K562 (cell line): ENCODE data around the gene ZKSCAN3. TPM values are rescaled to one million over a fixed set of nuclear protein-coding genes. Genes with fewer than 3 reads are reported as not detected.

Source experiments
- ATAC-seq: fragments of 200-7000 bp; cut with Tn5 transposase; 3 replicates; pipeline ENCODE4 v1.9.1; 2020; ENCODE audit warnings: moderate library complexity
- BruUV-seq: library from RNA; stranded (reverse); fragments of 400-500 nt; replicated peaks from 2 replicates; lab custom pipeline; 2021; lab: Mats Ljungman, UMichigan
- CTCF ChIA-PET: fragments of 300-600 bp; formaldehyde crosslinking; extraction: SDS; loops from one replicate; lab custom pipeline; 2021; ENCODE audit warnings: low intra/inter-chr PET ratio; lab: Yijun Ruan, JAX
- POLR2A ChIA-PET: fragments of 300-600, 350-650 bp; sonication (Branson Sonifier 250); formaldehyde crosslinking; extraction: SDS; loops from one replicate; lab custom pipeline; 2021; ENCODE audit warnings: antibody characterized with exemption, inconsistent platforms; lab: Yijun Ruan, JAX
- DNase-seq, 4 experiments: peaks; one replicate each; pipeline versions ENCODE4 v3.0.0 to v3.0.0-alpha.2; 2011 to 2018; ENCODE audit warnings: low spot score in 3 of 4, mixed read lengths in 3 of 4; ENCODE audit errors: extremely low read depth in 1 of 4
- FAIRE-seq: peaks from 2 replicates; lab custom pipeline; 2011; peaks lifted over from hg19 to GRCh38; lab: Jason Lieb, UNC
- H2AFZ ChIP-seq: 2 replicates; pipeline ENCODE4 v1.6.0; 2011; ENCODE audit warnings: low read depth, low read length, control low read depth, inconsistent platforms
- H3K27ac ChIP-seq: fragments of 200-600 bp; 3 replicates; pipeline ENCODE4 v1.8.0; 2011; ENCODE audit warnings: low read depth, mild to moderate bottlenecking, control low read depth, inconsistent platforms, low read length, moderate library complexity, mixed read lengths; ENCODE audit errors: extremely low read depth
- H3K27me3 ChIP-seq, 2 experiments: fragments of 300-600 bp in 1 of 2; 2 replicates in 1 of 2; 3 replicates in 1 of 2; pipeline versions ENCODE4 v1.6.0 to v1.8.0; 2011; ENCODE audit warnings: inconsistent platforms in 2 of 2, low read length in 2 of 2, mild to moderate bottlenecking in 1 of 2, mixed read lengths in 1 of 2, moderate library complexity in 1 of 2; ENCODE audit not compliant: control insufficient read depth in 2 of 2, insufficient read depth in 2 of 2
- H3K36me3 ChIP-seq: fragments of 300-600 bp; 3 replicates; pipeline ENCODE4 v1.8.0; 2011; ENCODE audit warnings: mild to moderate bottlenecking, low read length, inconsistent platforms; ENCODE audit not compliant: control insufficient read depth, insufficient read depth
- H3K4me1 ChIP-seq, 2 experiments: fragments of 200-600 bp in 1 of 2; replicated peaks in 1 of 2; 2 replicates in 1 of 2; 3 replicates in 1 of 2; pipeline versions ENCODE4 v1.5.1 to v1.8.0; 2011; ENCODE audit warnings: inconsistent platforms in 2 of 2, low read length in 2 of 2, mild to moderate bottlenecking in 1 of 2, mixed read lengths in 1 of 2, moderate library complexity in 1 of 2; ENCODE audit not compliant: control insufficient read depth in 2 of 2, insufficient read depth in 2 of 2
- H3K4me2 ChIP-seq: 2 replicates; pipeline ENCODE4 v1.6.1; 2011; ENCODE audit warnings: low read length, control low read depth, inconsistent platforms, mixed read lengths; ENCODE audit not compliant: insufficient read depth
- H3K4me3 ChIP-seq: fragments of 200-600 bp; sonication (generic), shearing (Covaris generic); 2 replicates; pipeline ENCODE4 v1.5.1; 2016; ENCODE audit warnings: control low read depth, inconsistent platforms
- H3K79me2 ChIP-seq: fragments of 200-600 bp; 3 replicates; pipeline ENCODE4 v1.8.0; 2011; ENCODE audit warnings: low read length, inconsistent platforms; ENCODE audit not compliant: control insufficient read depth, insufficient read depth
- H3K9ac ChIP-seq, 2 experiments: 2 replicates each; pipeline versions ENCODE4 v1.6.0 to v1.6.1; 2011; ENCODE audit warnings: low read depth in 2 of 2, low read length in 2 of 2, control low read depth in 1 of 2, inconsistent platforms in 1 of 2, mild to moderate bottlenecking in 1 of 2, mixed read lengths in 1 of 2; ENCODE audit not compliant: insufficient read depth in 1 of 2
- H3K9me1 ChIP-seq: one replicate; pipeline ENCODE4 v1.6.0; 2011; ENCODE audit warnings: inconsistent platforms, mild to moderate bottlenecking, low read length, moderate library complexity; ENCODE audit not compliant: control insufficient read depth, insufficient read depth
- H3K9me3 ChIP-seq: replicated peaks from 2 replicates; pipeline ENCODE4 v1.5.1; 2011; ENCODE audit warnings: low read depth, low read length, inconsistent platforms; ENCODE audit not compliant: control insufficient read depth, insufficient read depth
- H4K20me1 ChIP-seq: replicated peaks from 2 replicates; pipeline ENCODE4 v1.6.1; 2011; ENCODE audit warnings: low read length, inconsistent platforms, mixed read lengths; ENCODE audit not compliant: control insufficient read depth, insufficient read depth
- ATF6 ChIP-seq: sonication (generic); formaldehyde crosslinking; IDR thresholded peaks from 2 replicates; pipeline ENCODE4 v1.4.0; 2020; ENCODE audit warnings: mild to moderate bottlenecking, missing genetic modification reagents
- CBFA2T2 ChIP-seq: fragments of 450-650 bp; conservative IDR thresholded peaks from 2 replicates; pipeline ENCODE4 v1.6.1; 2017; ENCODE audit warnings: mild to moderate bottlenecking
- EP400 ChIP-seq: fragments of 450-650 bp; IDR thresholded peaks from 2 replicates; pipeline ENCODE4 v1.6.1; 2017; ENCODE audit warnings: antibody characterized with exemption, mild to moderate bottlenecking, moderate library complexity
- NR0B1 ChIP-seq: fragments of 450-650 bp; IDR thresholded peaks from one replicate; pipeline ENCODE4 v1.6.1; 2018; ENCODE audit warnings: mild to moderate bottlenecking, moderate library complexity; ENCODE audit not compliant: partially characterized antibody
- SMC3 ChIP-seq: conservative IDR thresholded peaks from 2 replicates; pipeline ENCODE4 v1.6.1; 2011; ENCODE audit warnings: low read depth, low read length, improper control_type of control experiment; ENCODE audit not compliant: insufficient read depth
- SP1 ChIP-seq: sonication (generic); formaldehyde crosslinking; IDR thresholded peaks from 2 replicates; pipeline ENCODE4 v1.8.1; 2022; ENCODE audit warnings: mild to moderate bottlenecking, missing genetic modification reagents
- TRIM25 ChIP-seq: fragments of 450-650 bp; IDR thresholded peaks from 2 replicates; pipeline ENCODE4 v1.7.0; 2016; ENCODE audit warnings: borderline replicate concordance
- ZBTB9 ChIP-seq: fragments of 450-650 bp; formaldehyde crosslinking; IDR thresholded peaks from 2 replicates; pipeline ENCODE4 v1.4.0; 2020; ENCODE audit warnings: mild to moderate bottlenecking, moderate library complexity
- WGBS: fragments of 100-300 bp; shearing (Covaris generic); methylation state at CpG from one replicate; pipeline ENCODE4 v1.1.6; 2016; ENCODE audit warnings: low coverage, mixed read lengths; ENCODE audit not compliant: insufficient coverage; ENCODE audit errors: missing lambda C conversion rate; 5-methylcytosine and 5-hydroxymethylcytosine counted together
- in situ Hi-C: fragments of 300-500 bp; cut with MboI; formaldehyde crosslinking; loops from 4 replicates; pipeline ENCODE4 v1.15.0; 2018; ENCODE audit warnings: inconsistent platforms, mixed read lengths
- intact Hi-C: fragments of 100-400 bp; cut with micrococcal nuclease; formaldehyde crosslinking; loops from 2 replicates; pipeline ENCODE4 v1.14.2; 2022
- polyA plus RNA-seq, 8 experiments: library from polyadenylated mRNA; depleted of rRNA in 4 of 8; stranded (reverse) in 5 of 8; unstranded in 3 of 8; fragments of >200 nt; fragmentation: Nextera tagmentation in 2 of 8; fragmentation: Illumina TruSeq in 1 of 8; extraction: Ambion mirVana in 2 of 8; extraction: Trizol in 1 of 8; gene quantifications; 2 replicates each; pipeline versions ENCODE4 v1.2.1 to v1.2.3, GENCODE V29; 2011 to 2014; ENCODE audit warnings: inconsistent platforms in 1 of 8, missing spikeins in 1 of 8
- total RNA-seq, 7 experiments: library from RNA; depleted of rRNA in 6 of 7; stranded (reverse); fragments of >200 nt in 6 of 7; fragmentation: Illumina TruSeq in 2 of 7; extraction: Trizol in 2 of 7; gene quantifications; 2 replicates each; pipeline versions ENCODE4 v1.2.1 to v1.2.3, GENCODE V29; 2011 to 2021; ENCODE audit warnings: low replicate concordance in 1 of 7
- TF ChIP-seq, protein P1 (sequence below): sonication (generic); IDR thresholded peaks from 2 replicates; pipeline ENCODE4 v1.6.1; 2016
- TF ChIP-seq, protein P2 (sequence below): fragments of 250-450 bp; sonication (Bioruptor Pico); IDR thresholded peaks from 2 replicates; pipeline ENCODE4 v1.4.0; 2020; ENCODE audit warnings: mild to moderate bottlenecking, moderate library complexity

ZKSCAN3 gene
- total and polyA plus RNA-seq, 9 of the 15 experiments (the other 6 are each of a cell fraction or from before 2014, with no cell fraction given) = 3.0 to 12.4 (median 10.2) TPM

- in situ Hi-C loops = no loop called here
- WGBS = 28% methylated on average over 2 of the region's 2 CpGs
- TF ChIP-seq ZBTB9 (CRISPR knock-in tag) (no peak), ATF6 (0 out of 2 replicates have a peak, but pooled peaks have one; percentile 29), SMC3 (no peak), TRIM25 (no peak), SP1 (no peak), CBFA2T2 (0 out of 2 replicates have a peak, but pooled peaks have one; percentile 7), EP400 (no peak), NR0B1 (no peak)
- TF ChIP-seq, protein P1, sequence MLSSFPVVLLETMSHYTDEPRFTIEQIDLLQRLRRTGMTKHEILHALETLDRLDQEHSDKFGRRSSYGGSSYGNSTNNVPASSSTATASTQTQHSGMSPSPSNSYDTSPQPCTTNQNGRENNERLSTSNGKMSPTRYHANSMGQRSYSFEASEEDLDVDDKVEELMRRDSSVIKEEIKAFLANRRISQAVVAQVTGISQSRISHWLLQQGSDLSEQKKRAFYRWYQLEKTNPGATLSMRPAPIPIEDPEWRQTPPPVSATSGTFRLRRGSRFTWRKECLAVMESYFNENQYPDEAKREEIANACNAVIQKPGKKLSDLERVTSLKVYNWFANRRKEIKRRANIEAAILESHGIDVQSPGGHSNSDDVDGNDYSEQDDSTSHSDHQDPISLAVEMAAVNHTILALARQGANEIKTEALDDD = peak; percentile 97
- TF ChIP-seq, protein P2, sequence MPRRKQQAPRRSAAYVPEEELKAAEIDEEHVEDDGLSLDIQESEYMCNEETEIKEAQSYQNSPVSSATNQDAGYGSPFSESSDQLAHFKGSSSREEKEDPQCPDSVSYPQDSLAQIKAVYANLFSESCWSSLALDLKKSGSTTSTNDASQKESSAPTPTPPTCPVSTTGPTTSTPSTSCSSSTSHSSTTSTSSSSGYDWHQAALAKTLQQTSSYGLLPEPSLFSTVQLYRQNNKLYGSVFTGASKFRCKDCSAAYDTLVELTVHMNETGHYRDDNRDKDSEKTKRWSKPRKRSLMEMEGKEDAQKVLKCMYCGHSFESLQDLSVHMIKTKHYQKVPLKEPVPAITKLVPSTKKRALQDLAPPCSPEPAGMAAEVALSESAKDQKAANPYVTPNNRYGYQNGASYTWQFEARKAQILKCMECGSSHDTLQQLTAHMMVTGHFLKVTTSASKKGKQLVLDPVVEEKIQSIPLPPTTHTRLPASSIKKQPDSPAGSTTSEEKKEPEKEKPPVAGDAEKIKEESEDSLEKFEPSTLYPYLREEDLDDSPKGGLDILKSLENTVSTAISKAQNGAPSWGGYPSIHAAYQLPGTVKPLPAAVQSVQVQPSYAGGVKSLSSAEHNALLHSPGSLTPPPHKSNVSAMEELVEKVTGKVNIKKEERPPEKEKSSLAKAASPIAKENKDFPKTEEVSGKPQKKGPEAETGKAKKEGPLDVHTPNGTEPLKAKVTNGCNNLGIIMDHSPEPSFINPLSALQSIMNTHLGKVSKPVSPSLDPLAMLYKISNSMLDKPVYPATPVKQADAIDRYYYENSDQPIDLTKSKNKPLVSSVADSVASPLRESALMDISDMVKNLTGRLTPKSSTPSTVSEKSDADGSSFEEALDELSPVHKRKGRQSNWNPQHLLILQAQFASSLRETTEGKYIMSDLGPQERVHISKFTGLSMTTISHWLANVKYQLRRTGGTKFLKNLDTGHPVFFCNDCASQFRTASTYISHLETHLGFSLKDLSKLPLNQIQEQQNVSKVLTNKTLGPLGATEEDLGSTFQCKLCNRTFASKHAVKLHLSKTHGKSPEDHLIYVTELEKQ (CRISPR knock-in tag) = no peak
These were observed 16.7 kb upstream of the ZKSCAN3 start for GRCh38 chr6:28333047-28333446.

More at GRCh38 chr6:28333047-28333446, 16.7 kb upstream of the ZKSCAN3 start:
- Histone ChIP-seq H3K36me3 (no peaks in the 10 kb centered on the region), H3K9me3 (no peaks in the 10 kb centered on the region), H3K4me1 (peaks cover 22 to 39% of the 10 kb centered on the region in 2 experiments), H2AFZ (peak overlapping the region; percentile 70), H3K79me2 (peaks cover 28% of the 10 kb centered on the region), H3K9me1 (no peaks in the 10 kb centered on the region), H3K9ac (peak overlapping the region in 1 of 2 experiments; percentile 99; a peak in 2 of 4 replicates), H4K20me1 (no peaks in the 10 kb centered on the region), H3K4me3 (no peak overlapping the region), H3K4me2 (peak overlapping the region; percentile 29; the same call in 1 of the 2 replicates), H3K27ac (peak overlapping the region; percentile 98), H3K27me3 (no peaks in the 10 kb centered on the region)
- ChIA-PET CTCF (no interaction called here), POLR2A (interaction anchor here (0.6 to 6.4 kb wide), 10 partner anchors 9 to 1631 kb away, joined by 3 to 53 read pairs (median 4); partner anchors contain the start of genes ZKSCAN3 and ZSCAN26)
- no TSS peak for BruUV-seq
- intact Hi-C loops = no loop called here
- FAIRE-seq (peak; percentile 77), DNase-seq (peak in 1 of 4 experiments; percentile 60), ATAC-seq (no peak)
